Heart left ventricle (tissue), 13 donors: ENCODE data around the gene DEFB115.

Experiments
- CTCF ChIP-seq, 12 donors: fragments of 200-600 bp; sonication (generic) in 4 of 12; IDR thresholded peaks; one replicate each; pipeline versions ENCODE4 v1.5.0 to v1.8.0; 2018 to 2022; ENCODE audit warnings: antibody characterized with exemption in 12 of 12, mild to moderate bottlenecking in 5 of 12
- POLR2A ChIP-seq, 2 donors: fragments of 450-650 bp; IDR thresholded peaks; one replicate each; pipeline ENCODE4 v1.6.1; 2017; ENCODE audit warnings: antibody characterized with exemption in 2 of 2, mild to moderate bottlenecking in 2 of 2, moderate library complexity in 2 of 2
- donor health status: ischemic (EF 13 %, LVEDD 7.1; RV severe dilation, severe dysfunction).
- donor health status: DM: no; HTN: yes; CAD: no.
- donor health status: DM: no; HTN: no; CAD: no.
- donor health status: ischemic (EF 25% LVEDD 6.9; RV normal size, moderate dysfunction).
- donor health status: ischemic (EF 25% LVEDD 5.7; RV mildly dilated, moderate dysfunction).
- donor health status: ischemic (EF 35%, LVEDD 5.7; RV mildly dilated, moderate dysfunction).
- donor health status: nonischemic (EF 11% LVEDD 7.7; RV severe dilation, severe dysfunction).
- donor health status: DM: yes; HTN: yes; CAD: no.
- donor health status: PGD.
- donor health status: ischemic (EF 29% LVEDD 5.4; RV normal size, mild dysfunction).
- donor health status: nonischemic (EF 23%, LVEDD 6.1; RV moderate dilation, normal function).

- TF ChIP-seq CTCF (IDR thresholded peaks at IDR 0.05) (no peak), POLR2A (IDR thresholded peaks at IDR 0.05) (no peak)
Measured at GRCh38 chr20:31239139-31239538, 18.3 kb upstream of the DEFB115 start.
